Stomach (tissue), 4 donors: ENCODE results near the gene CHCHD3.

ENCODE experiments used
- CTCF ChIP-seq, 7 experiments: fragments of 450-650 bp in 4 of 7; fragments of 200-600 bp in 3 of 7; sonication (generic) in 3 of 7; IDR thresholded peaks; one replicate each; pipeline ENCODE4 v1.5.1; 2016 to 2019; ENCODE audit warnings: antibody characterized with exemption in 7 of 7, control low read depth in 2 of 7, mild to moderate bottlenecking in 1 of 7
- EP300 ChIP-seq: sonication (generic); formaldehyde crosslinking; IDR thresholded peaks from one replicate; pipeline ENCODE4 v1.6.1; 2017; ENCODE audit warnings: antibody characterized with exemption
- POLR2A ChIP-seq, 4 donors: fragments of 450-650 bp; IDR thresholded peaks; one replicate each; pipeline ENCODE4 v1.6.1; 2016; ENCODE audit warnings: antibody characterized with exemption in 4 of 4, control low read depth in 2 of 4, mild to moderate bottlenecking in 1 of 4, moderate library complexity in 1 of 4

DNA sequence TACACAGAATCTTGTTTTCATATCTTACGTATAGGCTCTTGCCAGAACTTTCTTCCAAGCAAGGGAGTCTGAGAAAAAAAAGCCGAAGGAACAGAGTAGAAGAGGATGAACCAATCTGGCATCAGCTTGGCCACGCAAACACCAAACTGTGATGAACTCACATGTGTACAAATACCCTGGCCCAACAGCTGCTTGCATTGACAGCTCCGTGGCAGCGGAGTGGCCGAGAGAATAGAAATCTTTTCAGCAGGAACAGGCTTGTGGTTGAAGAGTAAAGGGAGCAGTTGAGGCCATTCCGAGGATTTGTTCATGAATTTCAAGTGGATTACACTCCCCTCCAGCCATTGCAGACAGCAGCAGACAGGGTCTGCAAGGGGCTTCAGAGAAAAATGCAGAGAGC, 331.8 kb downstream of the CHCHD3 start:
- TF ChIP-seq CTCF (IDR thresholded peaks at IDR 0.05) (no peak), EP300 (no peak), POLR2A (IDR thresholded peaks at IDR 0.05) (no peak)
